PC-9 (cell line): Measurements from ENCODE around the gene MAP4K4.

Experiments
- CTCF ChIP-seq: fragments of 200-600 bp; sonication (generic); conservative IDR thresholded peaks from 2 replicates; pipeline ENCODE4 v1.6.1; 2017; ENCODE audit warnings: mixed run types, antibody characterized with exemption, mild to moderate bottlenecking, moderate library complexity
- EZH2 ChIP-seq: fragments of 200-600 bp; sonication (generic); IDR thresholded peaks from 2 replicates; pipeline ENCODE4 v1.8.0; 2017; ENCODE audit warnings: antibody characterized with exemption, low read depth

GRCh38 chr2:101850450-101850849 is 152.9 kb downstream of the MAP4K4 start:
- TF ChIP-seq CTCF: no peak
- TF ChIP-seq EZH2: no peak
